Measurements from ENCODE around the gene MFN2. TPM values are rescaled to one million over a fixed set of nuclear protein-coding genes. Genes with fewer than 3 reads are reported as not detected.
A peak's percentile ranks its signal among the peaks of the same experiment; 100 is the strongest.

MFN2 gene
- total RNA-seq, 3 donors from 2014 or later = 103 to 131 (median 110) TPM

- peak; percentile 8 for ATAC-seq
- no peaks in the 10 kb centered on the region for H3K4me1 ChIP-seq (ENCODE audit: low read depth)
- H3K9me3 ChIP-seq = no peaks in the 10 kb centered on the region
- no peak for DNase-seq
- no peak for TF ChIP-seq CTCF (IDR thresholded peaks at IDR 0.05)
- no peak overlapping the region for H3K4me3 ChIP-seq
- intact Hi-C loops (cut with DNase I, micrococcal nuclease) = no loop called here
- H3K36me3 ChIP-seq (ENCODE audit: low read depth) = peaks cover 19% of the 10 kb centered on the region
Observed at GRCh38 chr1:12009318-12009947, 29.2 kb downstream of the MFN2 start.

- TF ChIP-seq CTCF (IDR thresholded peaks at IDR 0.05) = no peak
- no peaks in the 10 kb centered on the region for H3K9me3 ChIP-seq
- intact Hi-C loops (cut with DNase I, micrococcal nuclease) = no loop called here
- H3K4me3 ChIP-seq = no peak overlapping the region
- no peaks in the 10 kb centered on the region for H3K4me1 ChIP-seq (ENCODE audit: low read depth)
- no peak for ATAC-seq
- H3K36me3 ChIP-seq (ENCODE audit: low read depth) = peaks cover 12% of the 10 kb centered on the region
- no peak for DNase-seq
Observed at GRCh38 chr1:12010746-12011570, 30.7 kb downstream of the MFN2 start.

GRCh38 chr1:12011998-12012397 is 31.8 kb downstream of the MFN2 start:
- Histone ChIP-seq H3K9me3 (no peaks in the 10 kb centered on the region), H3K4me3 (no peak overlapping the region), H3K36me3 (ENCODE audit: low read depth) (peaks cover 4% of the 10 kb centered on the region), H3K4me1 (ENCODE audit: low read depth) (no peaks in the 10 kb centered on the region)
- DNase-seq = no peak
- ATAC-seq = no peak
- intact Hi-C loops (cut with DNase I, micrococcal nuclease) = no loop called here
- no peak for TF ChIP-seq CTCF (IDR thresholded peaks at IDR 0.05)

GRCh38 chr1:12012560-12013316 is 32.5 kb downstream of the MFN2 start:
- H3K9me3 ChIP-seq = no peaks in the 10 kb centered on the region
- H3K4me1 ChIP-seq (ENCODE audit: low read depth) = no peaks in the 10 kb centered on the region
- no peaks in the 10 kb centered on the region for H3K36me3 ChIP-seq (ENCODE audit: low read depth)
- H3K4me3 ChIP-seq = no peak overlapping the region
- intact Hi-C loops (cut with DNase I, micrococcal nuclease) = no loop called here
- TF ChIP-seq CTCF (IDR thresholded peaks at IDR 0.05) = no peak
- ATAC-seq (no peak), DNase-seq (no peak)

GRCh38 chr1:12014141-12014991 is 34.1 kb downstream of the MFN2 start:
- intact Hi-C loops (cut with DNase I, micrococcal nuclease) = no loop called here
- no peak for TF ChIP-seq CTCF (IDR thresholded peaks at IDR 0.05)
- H3K36me3 ChIP-seq (ENCODE audit: low read depth) = peaks cover 3% of the 10 kb centered on the region
- no peaks in the 10 kb centered on the region for H3K9me3 ChIP-seq
- no peak for DNase-seq
- no peak overlapping the region for H3K4me3 ChIP-seq
- no peaks in the 10 kb centered on the region for H3K4me1 ChIP-seq (ENCODE audit: low read depth)
- ATAC-seq = no peak
